DOHH2 (cell line): ENCODE data around the gene KIAA1191.

Experiments used
- H3F3A ChIP-seq: fragments of 200-600 bp; sonication (generic), shearing (Covaris generic); 2 replicates; pipeline ENCODE4 v1.6.0; 2016; ENCODE audit warnings: antibody characterized with exemption, mild to moderate bottlenecking; ENCODE audit not compliant: control insufficient read depth, insufficient read depth
- H3K27ac ChIP-seq: fragments of 200-600 bp; sonication (generic); 2 replicates; pipeline ENCODE4 v1.5.1; 2014; ENCODE audit warnings: low read depth, mild to moderate bottlenecking, low read length, moderate library complexity
- H3K27me3 ChIP-seq: fragments of 200-600 bp; sonication (generic); 2 replicates; pipeline ENCODE4 v1.6.1; 2014; ENCODE audit warnings: mild to moderate bottlenecking, low read length, mixed read lengths; ENCODE audit not compliant: control insufficient read depth
- H3K36me3 ChIP-seq: fragments of 200-600 bp; sonication (generic); 2 replicates; pipeline ENCODE4 v1.6.1; 2014; ENCODE audit warnings: mild to moderate bottlenecking, low read length, moderate library complexity, mixed read lengths; ENCODE audit not compliant: control insufficient read depth
- H3K4me1 ChIP-seq: fragments of 200-600 bp; sonication (generic); 2 replicates; pipeline ENCODE4 v1.6.1; 2014; ENCODE audit warnings: mild to moderate bottlenecking, low read length, mixed read lengths; ENCODE audit not compliant: control insufficient read depth
- H3K4me2 ChIP-seq: fragments of 200-600 bp; sonication (generic); 2 replicates; pipeline ENCODE4 v1.6.0; 2014; ENCODE audit warnings: mild to moderate bottlenecking, low read length, moderate library complexity
- H3K4me3 ChIP-seq: fragments of 200-600 bp; sonication (generic); 2 replicates; pipeline ENCODE4 v1.5.1; 2014; ENCODE audit warnings: mild to moderate bottlenecking, low read length, mixed read lengths
- H3K79me2 ChIP-seq: fragments of 200-600 bp; sonication (generic); 2 replicates; pipeline ENCODE4 v1.6.1; 2014; ENCODE audit warnings: mild to moderate bottlenecking, low read length, mixed read lengths; ENCODE audit not compliant: control insufficient read depth
- H3K9me2 ChIP-seq: fragments of 200-600 bp; sonication (generic); replicated peaks from 2 replicates; pipeline ENCODE4 v1.6.1; 2014; ENCODE audit warnings: mild to moderate bottlenecking, low read length, mixed read lengths; ENCODE audit not compliant: control insufficient read depth
- H3K9me3 ChIP-seq: fragments of 200-600 bp; sonication (generic); 2 replicates; pipeline ENCODE4 v1.6.1; 2014; ENCODE audit warnings: antibody characterized with exemption, low read length, mixed read lengths; ENCODE audit not compliant: control insufficient read depth, insufficient read depth
- H4K20me1 ChIP-seq: fragments of 200-600 bp; sonication (generic); 2 replicates; pipeline ENCODE4 v1.6.0; 2014; ENCODE audit warnings: low read depth, mild to moderate bottlenecking, antibody characterized with exemption, low read length, moderate library complexity; ENCODE audit not compliant: control insufficient read depth, insufficient read depth
- EZH2phosphoT487 ChIP-seq: fragments of 200-600 bp; sonication (generic); IDR thresholded peaks from 2 replicates; pipeline ENCODE4 v1.6.1; 2017; ENCODE audit warnings: borderline replicate concordance, mild to moderate bottlenecking, antibody characterized with exemption, low read length, moderate library complexity, mixed read lengths
- TF ChIP-seq, protein P1 (sequence below): fragments of 200-600 bp; sonication (generic); IDR thresholded peaks from one replicate; pipeline ENCODE4 v1.5.1; 2014; ENCODE audit warnings: antibody characterized with exemption, mild to moderate bottlenecking, low read depth, low read length; ENCODE audit not compliant: poor library complexity, severe bottlenecking

KIAA1191 gene

DNA sequence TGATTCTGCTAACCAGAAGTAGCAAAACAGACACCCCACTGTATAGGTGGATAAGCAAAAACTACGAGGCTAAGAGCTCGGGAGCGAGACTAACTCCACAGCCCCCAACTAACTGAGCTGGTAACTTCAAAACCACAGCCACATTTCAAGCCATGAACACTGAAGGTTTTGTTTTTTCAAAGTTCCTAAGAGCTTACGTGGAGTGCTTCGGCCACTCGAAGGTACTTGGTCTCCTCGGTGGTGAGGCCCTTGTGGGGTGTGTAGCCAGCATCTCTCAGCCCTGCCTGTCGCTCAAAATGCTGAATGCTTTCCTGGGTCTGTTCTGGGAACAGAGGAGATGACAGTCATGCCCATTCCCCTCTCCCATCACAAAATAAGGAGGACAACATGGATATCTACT is 11.1 kb downstream of the KIAA1191 start:
- Histone ChIP-seq H3F3A (peaks cover 2% of the 10 kb centered on the region; the same call in 1 of the 2 replicates), H3K79me2 (peaks cover 44% of the 10 kb centered on the region), H3K4me3 (no peak overlapping the region), H4K20me1 (no peaks in the 10 kb centered on the region; the same call in 1 of the 2 replicates), H3K36me3 (peaks cover 94% of the 10 kb centered on the region), H3K4me2 (no peak overlapping the region), H3K27ac (no peak overlapping the region), H3K9me2 (no peaks in the 10 kb centered on the region), H3K4me1 (no peaks in the 10 kb centered on the region), H3K27me3 (no peaks in the 10 kb centered on the region), H3K9me3 (no peaks in the 10 kb centered on the region)
- TF ChIP-seq EZH2phosphoT487, result no peak
- TF ChIP-seq, protein P1, sequence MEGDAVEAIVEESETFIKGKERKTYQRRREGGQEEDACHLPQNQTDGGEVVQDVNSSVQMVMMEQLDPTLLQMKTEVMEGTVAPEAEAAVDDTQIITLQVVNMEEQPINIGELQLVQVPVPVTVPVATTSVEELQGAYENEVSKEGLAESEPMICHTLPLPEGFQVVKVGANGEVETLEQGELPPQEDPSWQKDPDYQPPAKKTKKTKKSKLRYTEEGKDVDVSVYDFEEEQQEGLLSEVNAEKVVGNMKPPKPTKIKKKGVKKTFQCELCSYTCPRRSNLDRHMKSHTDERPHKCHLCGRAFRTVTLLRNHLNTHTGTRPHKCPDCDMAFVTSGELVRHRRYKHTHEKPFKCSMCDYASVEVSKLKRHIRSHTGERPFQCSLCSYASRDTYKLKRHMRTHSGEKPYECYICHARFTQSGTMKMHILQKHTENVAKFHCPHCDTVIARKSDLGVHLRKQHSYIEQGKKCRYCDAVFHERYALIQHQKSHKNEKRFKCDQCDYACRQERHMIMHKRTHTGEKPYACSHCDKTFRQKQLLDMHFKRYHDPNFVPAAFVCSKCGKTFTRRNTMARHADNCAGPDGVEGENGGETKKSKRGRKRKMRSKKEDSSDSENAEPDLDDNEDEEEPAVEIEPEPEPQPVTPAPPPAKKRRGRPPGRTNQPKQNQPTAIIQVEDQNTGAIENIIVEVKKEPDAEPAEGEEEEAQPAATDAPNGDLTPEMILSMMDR, result no peak

DNA sequence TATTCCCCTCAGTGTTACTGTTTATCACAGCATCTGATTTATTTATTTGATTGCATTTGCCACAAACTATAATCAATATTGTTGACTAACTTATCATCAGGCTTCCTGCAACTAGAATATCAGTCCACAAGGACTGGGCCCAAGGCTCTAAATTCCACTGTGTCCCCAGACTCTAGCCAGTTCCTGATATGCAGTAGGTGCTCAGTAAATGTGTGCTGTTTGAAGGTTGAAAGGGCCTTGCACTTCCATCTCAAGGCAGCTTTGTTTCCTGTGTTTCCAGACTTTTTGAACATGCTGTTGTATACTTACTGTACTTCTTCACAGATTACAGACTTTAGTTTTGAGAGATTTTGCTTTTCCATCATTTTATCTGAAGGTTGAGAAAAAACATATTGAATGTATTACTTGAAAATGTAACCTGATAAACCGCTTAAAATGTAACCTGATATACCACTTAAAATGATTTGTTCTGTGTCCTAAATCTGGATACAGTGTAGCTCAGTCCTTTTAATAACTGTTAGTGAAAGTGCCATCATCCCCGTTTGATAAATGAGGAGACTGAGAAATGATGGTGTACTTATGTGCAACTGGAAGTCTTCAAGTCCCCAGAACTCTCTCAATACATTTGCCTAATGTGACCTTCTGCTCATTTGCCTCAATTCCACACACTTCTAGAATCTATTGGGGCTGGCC is 18.7 kb downstream of the KIAA1191 start:
- no peak overlapping the region for H3K27ac ChIP-seq
- H3K36me3 ChIP-seq, result peaks cover 41% of the 10 kb centered on the region

DNA sequence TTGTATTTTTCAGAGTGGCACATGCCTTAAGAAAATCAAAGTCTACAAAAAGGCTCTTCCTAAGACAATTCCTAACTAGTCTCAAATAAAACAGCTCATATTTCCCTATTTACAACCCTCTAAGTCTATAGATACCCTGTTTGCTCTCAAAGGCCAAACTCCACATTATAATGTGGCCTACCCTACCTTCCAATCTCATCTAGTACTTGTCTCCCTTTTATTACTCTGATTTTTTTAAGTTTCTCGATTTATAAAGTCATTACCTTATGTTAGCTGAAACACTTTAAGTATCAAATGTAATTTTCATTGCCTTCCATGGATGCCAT is 19.4 kb downstream of the KIAA1191 start:
- no peaks in the 10 kb centered on the region for H3K4me1 ChIP-seq
- no peaks in the 10 kb centered on the region for H4K20me1 ChIP-seq
- no peak overlapping the region for H3K4me2 ChIP-seq
- no peaks in the 10 kb centered on the region for H3K9me2 ChIP-seq
- H3K27ac ChIP-seq, result no peak overlapping the region
- H3K4me3 ChIP-seq, result no peak overlapping the region
- no peaks in the 10 kb centered on the region for H3K27me3 ChIP-seq
- TF ChIP-seq EZH2phosphoT487, result no peak
- TF ChIP-seq, protein P1, result no peak
- no peaks in the 10 kb centered on the region for H3K79me2 ChIP-seq
- H3K9me3 ChIP-seq, result no peaks in the 10 kb centered on the region
- peaks cover 41% of the 10 kb centered on the region for H3K36me3 ChIP-seq
- no peaks in the 10 kb centered on the region for H3F3A ChIP-seq

More for the DNA sequence above, 18.7 kb downstream of the KIAA1191 start:
- Histone ChIP-seq H3K9me2 (no peaks in the 10 kb centered on the region), H3K27me3 (no peaks in the 10 kb centered on the region), H3K9me3 (no peaks in the 10 kb centered on the region), H3K79me2 (no peaks in the 10 kb centered on the region), H4K20me1 (no peaks in the 10 kb centered on the region), H3K4me3 (no peak overlapping the region), H3F3A (no peaks in the 10 kb centered on the region), H3K4me2 (no peak overlapping the region), H3K4me1 (no peaks in the 10 kb centered on the region)
- TF ChIP-seq, protein P1, result no peak
- no peak for TF ChIP-seq EZH2phosphoT487
